Vagina (tissue), 2 donors: ENCODE results near the gene CAPRIN1. TPM values are rescaled to one million over a fixed set of nuclear protein-coding genes. Genes with fewer than 3 reads are reported as not detected.

Source experiments
- DNase-seq, 2 donors: peaks; one replicate each; pipeline ENCODE4 v3.0.0-alpha.2; 2017; ENCODE audit errors: extremely low spot score in 2 of 2
- H3K27ac ChIP-seq: fragments of 200-600 bp; sonication (generic); one replicate; pipeline ENCODE4 v1.5.1; 2019
- H3K27me3 ChIP-seq: fragments of 200-600 bp; sonication (generic); one replicate; pipeline ENCODE4 v1.5.1; 2019
- H3K36me3 ChIP-seq, 2 donors: fragments of 200-600 bp; sonication (generic); one replicate each; pipeline ENCODE4 v1.5.1; 2017 to 2019
- H3K4me1 ChIP-seq: fragments of 200-600 bp; sonication (generic); one replicate; pipeline ENCODE4 v1.5.1; 2019
- H3K4me3 ChIP-seq, 2 donors: fragments of 200-600 bp; sonication (generic); 1 replicate in 1 of 2; 2 replicates in 1 of 2; pipeline ENCODE4 v1.5.1; 2016 to 2019
- H3K9me3 ChIP-seq: fragments of 200-600 bp; sonication (generic); one replicate; pipeline ENCODE4 v1.5.1; 2019
- CTCF ChIP-seq, 3 experiments: fragments of 450-650 bp in 2 of 3; fragments of 200-600 bp in 1 of 3; sonication (generic) in 1 of 3; IDR thresholded peaks; one replicate each; pipeline ENCODE4 v1.5.1; 2017 to 2019; ENCODE audit warnings: antibody characterized with exemption in 3 of 3, mild to moderate bottlenecking in 2 of 3, moderate library complexity in 2 of 3
- POLR2A ChIP-seq, 2 donors: fragments of 450-650 bp; IDR thresholded peaks; one replicate each; pipeline ENCODE4 v1.6.1; 2017; ENCODE audit warnings: antibody characterized with exemption in 2 of 2, mild to moderate bottlenecking in 2 of 2, moderate library complexity in 2 of 2
- POLR2AphosphoS5 ChIP-seq, 2 donors: sonication (generic); formaldehyde crosslinking; IDR thresholded peaks; one replicate each; pipeline ENCODE4 v1.9.0; 2017; ENCODE audit warnings: antibody characterized with exemption in 2 of 2, mild to moderate bottlenecking in 2 of 2, low read depth in 1 of 2; ENCODE audit not compliant: insufficient read depth in 1 of 2
- intact Hi-C: fragments of 100-400 bp; cut with DNase I; formaldehyde crosslinking; loops from one replicate; pipeline ENCODE4 v1.15.1; 2023
- total RNA-seq: library from RNA; depleted of rRNA; stranded (reverse); fragments of >200 nt; gene quantifications from one replicate; pipeline ENCODE4 v1.2.3, GENCODE V29; 2016

CAPRIN1 gene
- total RNA-seq, 1 donor from 2014 or later, result 123 TPM

GRCh38 chr11:34146866-34147265 lies 95.3 kb downstream of the CAPRIN1 start:
- Histone ChIP-seq H3K9me3 (no peaks in the 10 kb centered on the region), H3K27ac (no peak overlapping the region), H3K4me1 (no peaks in the 10 kb centered on the region), H3K4me3 (no peak overlapping the region), H3K27me3 (no peaks in the 10 kb centered on the region), H3K36me3 (peaks cover 3 to 68% of the 10 kb centered on the region in 2 donors)
- DNase-seq, result no peak
- intact Hi-C loops, result no loop called here
- TF ChIP-seq POLR2A (IDR thresholded peaks at IDR 0.05), result no peak
- TF ChIP-seq POLR2AphosphoS5 (IDR thresholded peaks at IDR 0.05; ENCODE audit: insufficient read depth in 1 of 2, low read depth in 1 of 2), result no peak
- no peak for TF ChIP-seq CTCF (IDR thresholded peaks at IDR 0.05)

GRCh38 chr11:34147581-34147980 lies 96.0 kb downstream of the CAPRIN1 start:
- no peak for TF ChIP-seq CTCF (IDR thresholded peaks at IDR 0.05)
- no peak for TF ChIP-seq POLR2A (IDR thresholded peaks at IDR 0.05)
- no peak for TF ChIP-seq POLR2AphosphoS5 (IDR thresholded peaks at IDR 0.05; ENCODE audit: insufficient read depth in 1 of 2, low read depth in 1 of 2)
- DNase-seq, result no peak
- H3K36me3 ChIP-seq, result peaks cover 3 to 63% of the 10 kb centered on the region in 2 donors
- H3K27me3 ChIP-seq, result no peaks in the 10 kb centered on the region
- intact Hi-C loops, result no loop called here
- H3K4me3 ChIP-seq, result no peak overlapping the region
- H3K9me3 ChIP-seq, result no peaks in the 10 kb centered on the region
- no peak overlapping the region for H3K27ac ChIP-seq
- H3K4me1 ChIP-seq, result no peaks in the 10 kb centered on the region

GRCh38 chr11:34148504-34149165 lies 97.1 kb downstream of the CAPRIN1 start:
- intact Hi-C loops, result no loop called here
- no peak for DNase-seq
- Histone ChIP-seq H3K4me3 (no peak overlapping the region), H3K27ac (no peak overlapping the region), H3K4me1 (no peaks in the 10 kb centered on the region), H3K9me3 (no peaks in the 10 kb centered on the region), H3K27me3 (no peaks in the 10 kb centered on the region), H3K36me3 (peaks cover 3 to 52% of the 10 kb centered on the region in 2 donors)
- TF ChIP-seq POLR2AphosphoS5 (IDR thresholded peaks at IDR 0.05; ENCODE audit: insufficient read depth in 1 of 2, low read depth in 1 of 2), result no peak
- no peak for TF ChIP-seq POLR2A (IDR thresholded peaks at IDR 0.05)
- TF ChIP-seq CTCF (IDR thresholded peaks at IDR 0.05), result no peak

GRCh38 chr11:34149274-34149673 lies 97.7 kb downstream of the CAPRIN1 start:
- H3K27me3 ChIP-seq, result no peaks in the 10 kb centered on the region
- H3K36me3 ChIP-seq, result peaks cover 3 to 46% of the 10 kb centered on the region in 2 donors
- H3K4me1 ChIP-seq, result peaks cover 2% of the 10 kb centered on the region
- no peaks in the 10 kb centered on the region for H3K9me3 ChIP-seq
- no peak for DNase-seq
- no peak for TF ChIP-seq POLR2A (IDR thresholded peaks at IDR 0.05)
- TF ChIP-seq CTCF (IDR thresholded peaks at IDR 0.05), result no peak
- no peak for TF ChIP-seq POLR2AphosphoS5 (IDR thresholded peaks at IDR 0.05; ENCODE audit: insufficient read depth in 1 of 2, low read depth in 1 of 2)
- no peak overlapping the region for H3K4me3 ChIP-seq
- no peak overlapping the region for H3K27ac ChIP-seq
- intact Hi-C loops, result no loop called here

- Histone ChIP-seq H3K27me3 (no peaks in the 10 kb centered on the region), H3K4me1 (peaks cover 7% of the 10 kb centered on the region), H3K36me3 (peaks cover 3 to 41% of the 10 kb centered on the region in 2 donors), H3K4me3 (no peak overlapping the region), H3K9me3 (no peaks in the 10 kb centered on the region), H3K27ac (no peak overlapping the region)
- intact Hi-C loops, result no loop called here
- DNase-seq, result no peak
- peak in 1 of 3 experiments; percentile 24 for TF ChIP-seq CTCF (IDR thresholded peaks at IDR 0.05)
- no peak for TF ChIP-seq POLR2A (IDR thresholded peaks at IDR 0.05)
Measured at GRCh38 chr11:34149786-34150185, 98.3 kb downstream of the CAPRIN1 start.
